Endodermal cell (in vitro differentiated cells): ENCODE measurements around the gene CRTAC1. TPM values are rescaled to one million over a fixed set of nuclear protein-coding genes. Genes with fewer than 3 reads are reported as not detected.

ENCODE experiments used
- DNase-seq: peaks from one replicate; pipeline ENCODE4 v3.0.0-alpha.2; 2017
- H3K27ac ChIP-seq: 2 replicates; pipeline ENCODE4 v1.5.1; 2013; ENCODE audit warnings: mild to moderate bottlenecking, low read depth, low read length, moderate library complexity
- H3K27me3 ChIP-seq: 2 replicates; pipeline ENCODE4 v1.6.1; 2013; ENCODE audit warnings: mild to moderate bottlenecking, low read length, moderate library complexity; ENCODE audit not compliant: insufficient read depth, control insufficient read depth, poor library complexity, severe bottlenecking
- H3K36me3 ChIP-seq: 2 replicates; pipeline ENCODE4 v1.7.0; 2013; ENCODE audit warnings: mild to moderate bottlenecking, low read length, moderate library complexity; ENCODE audit not compliant: control insufficient read depth, insufficient read depth
- H3K4me1 ChIP-seq: one replicate; pipeline ENCODE4 v1.7.0; 2013; ENCODE audit warnings: low read length; ENCODE audit not compliant: control insufficient read depth, insufficient read depth
- H3K4me3 ChIP-seq: 2 replicates; pipeline ENCODE4 v1.5.1; 2013; ENCODE audit warnings: mild to moderate bottlenecking, low read length, moderate library complexity
- H3K9ac ChIP-seq: 2 replicates; pipeline ENCODE4 v1.6.1; 2013; ENCODE audit warnings: mild to moderate bottlenecking, low read length, moderate library complexity; ENCODE audit not compliant: poor library complexity, severe bottlenecking; ENCODE audit errors: extremely low read depth
- H3K9me3 ChIP-seq: 2 replicates; pipeline ENCODE4 v1.6.1; 2013; ENCODE audit warnings: mild to moderate bottlenecking, low read length, moderate library complexity; ENCODE audit not compliant: control insufficient read depth
- H3K27ac Mint-ChIP-seq: 2 replicates; pipeline ENCODE4 v1.8.0; 2020; ENCODE audit warnings: mixed read lengths
- H3K27me3 Mint-ChIP-seq: 2 replicates; pipeline ENCODE4 v1.8.0; 2021; ENCODE audit warnings: mild to moderate bottlenecking, mixed read lengths; ENCODE audit not compliant: insufficient read depth
- H3K36me3 Mint-ChIP-seq: 2 replicates; pipeline ENCODE4 v1.8.0; 2020; ENCODE audit warnings: low read depth, mixed read lengths
- H3K4me1 Mint-ChIP-seq: 2 replicates; pipeline ENCODE4 v1.8.0; 2020; ENCODE audit warnings: mixed read lengths
- H3K4me3 Mint-ChIP-seq: 2 replicates; pipeline ENCODE4 v1.8.0; 2020; ENCODE audit warnings: mild to moderate bottlenecking, moderate library complexity, mixed read lengths
- H3K9me3 Mint-ChIP-seq: 2 replicates; pipeline ENCODE4 v1.8.0; 2020; ENCODE audit warnings: mild to moderate bottlenecking, mixed read lengths
- WGBS, 2 experiments: methylation state at CpG; one replicate each; pipeline versions ENCODE4 v1.1.5 to v1.1.7; 2013; ENCODE audit warnings: missing lambda C conversion rate in 2 of 2, mixed read lengths in 1 of 2; ENCODE audit not compliant: insufficient coverage in 1 of 2, insufficient read length in 1 of 2; 5-methylcytosine and 5-hydroxymethylcytosine counted together
- total RNA-seq, 2 donors: library from RNA; stranded (reverse); fragmentation: NEBNext Ultra II Directional in 1 of 2; extraction: Animal tissue kit (Norgen Biotek cat#: 25700) in 1 of 2; gene quantifications; 2 replicates in 1 of 2; 3 replicates in 1 of 2; pipeline ENCODE4 v1.2.1, GENCODE V29; 2021
- TF ChIP-seq, protein P1 (sequence below): fragments of 200-600 bp; sonication (generic); conservative IDR thresholded peaks from 2 replicates; pipeline ENCODE4 v1.5.0; 2021; ENCODE audit warnings: antibody characterized with exemption, mild to moderate bottlenecking

CRTAC1 gene
- total RNA-seq, 2 donors from 2014 or later = 0.13 to 0.24 TPM

GRCh38 chr10:98058295-98058694 lies 27.9 kb upstream of the CRTAC1 start:
- H3K27ac Mint-ChIP-seq = no peak overlapping the region
- WGBS, 2 experiments = 89 to 100% methylated on average over 1 of the region's 1 CpG
- H3K4me1 Mint-ChIP-seq = no peaks in the 10 kb centered on the region

GRCh38 chr10:98055841-98056516 lies 25.6 kb upstream of the CRTAC1 start:
- H3K27me3 ChIP-seq = peaks cover 54% of the 10 kb centered on the region
- TF ChIP-seq, protein P1, sequence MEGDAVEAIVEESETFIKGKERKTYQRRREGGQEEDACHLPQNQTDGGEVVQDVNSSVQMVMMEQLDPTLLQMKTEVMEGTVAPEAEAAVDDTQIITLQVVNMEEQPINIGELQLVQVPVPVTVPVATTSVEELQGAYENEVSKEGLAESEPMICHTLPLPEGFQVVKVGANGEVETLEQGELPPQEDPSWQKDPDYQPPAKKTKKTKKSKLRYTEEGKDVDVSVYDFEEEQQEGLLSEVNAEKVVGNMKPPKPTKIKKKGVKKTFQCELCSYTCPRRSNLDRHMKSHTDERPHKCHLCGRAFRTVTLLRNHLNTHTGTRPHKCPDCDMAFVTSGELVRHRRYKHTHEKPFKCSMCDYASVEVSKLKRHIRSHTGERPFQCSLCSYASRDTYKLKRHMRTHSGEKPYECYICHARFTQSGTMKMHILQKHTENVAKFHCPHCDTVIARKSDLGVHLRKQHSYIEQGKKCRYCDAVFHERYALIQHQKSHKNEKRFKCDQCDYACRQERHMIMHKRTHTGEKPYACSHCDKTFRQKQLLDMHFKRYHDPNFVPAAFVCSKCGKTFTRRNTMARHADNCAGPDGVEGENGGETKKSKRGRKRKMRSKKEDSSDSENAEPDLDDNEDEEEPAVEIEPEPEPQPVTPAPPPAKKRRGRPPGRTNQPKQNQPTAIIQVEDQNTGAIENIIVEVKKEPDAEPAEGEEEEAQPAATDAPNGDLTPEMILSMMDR = no peak
- H3K4me3 ChIP-seq = no peak overlapping the region
- H3K4me1 ChIP-seq = no peaks in the 10 kb centered on the region
- Mint-ChIP-seq H3K4me3 (no peak overlapping the region), H3K27ac (no peak overlapping the region), H3K4me1 (no peaks in the 10 kb centered on the region), H3K9me3 (no peaks in the 10 kb centered on the region), H3K36me3 (no peaks in the 10 kb centered on the region), H3K27me3 (peaks cover 9% of the 10 kb centered on the region)
- H3K36me3 ChIP-seq = no peaks in the 10 kb centered on the region
- DNase-seq = peak; percentile 92
- H3K27ac ChIP-seq = no peak overlapping the region
- H3K9ac ChIP-seq = no peak overlapping the region
- no peaks in the 10 kb centered on the region for H3K9me3 ChIP-seq
- WGBS, 2 experiments = 55 to 65% methylated on average over 4 of the region's 4 CpGs

More at GRCh38 chr10:98058295-98058694, 27.9 kb upstream of the CRTAC1 start:
- H3K27me3 ChIP-seq = peaks cover 42% of the 10 kb centered on the region
- no peak for DNase-seq
- H3K9ac ChIP-seq = no peak overlapping the region
- H3K36me3 ChIP-seq = no peaks in the 10 kb centered on the region
- peaks cover 13% of the 10 kb centered on the region for H3K27me3 Mint-ChIP-seq
- no peaks in the 10 kb centered on the region for H3K9me3 ChIP-seq
- H3K27ac ChIP-seq = no peak overlapping the region
- no peaks in the 10 kb centered on the region for H3K4me1 ChIP-seq
- no peak overlapping the region for H3K4me3 Mint-ChIP-seq
- TF ChIP-seq, protein P1 = no peak
- no peaks in the 10 kb centered on the region for H3K9me3 Mint-ChIP-seq
- H3K36me3 Mint-ChIP-seq = no peaks in the 10 kb centered on the region
- no peak overlapping the region for H3K4me3 ChIP-seq

DNA sequence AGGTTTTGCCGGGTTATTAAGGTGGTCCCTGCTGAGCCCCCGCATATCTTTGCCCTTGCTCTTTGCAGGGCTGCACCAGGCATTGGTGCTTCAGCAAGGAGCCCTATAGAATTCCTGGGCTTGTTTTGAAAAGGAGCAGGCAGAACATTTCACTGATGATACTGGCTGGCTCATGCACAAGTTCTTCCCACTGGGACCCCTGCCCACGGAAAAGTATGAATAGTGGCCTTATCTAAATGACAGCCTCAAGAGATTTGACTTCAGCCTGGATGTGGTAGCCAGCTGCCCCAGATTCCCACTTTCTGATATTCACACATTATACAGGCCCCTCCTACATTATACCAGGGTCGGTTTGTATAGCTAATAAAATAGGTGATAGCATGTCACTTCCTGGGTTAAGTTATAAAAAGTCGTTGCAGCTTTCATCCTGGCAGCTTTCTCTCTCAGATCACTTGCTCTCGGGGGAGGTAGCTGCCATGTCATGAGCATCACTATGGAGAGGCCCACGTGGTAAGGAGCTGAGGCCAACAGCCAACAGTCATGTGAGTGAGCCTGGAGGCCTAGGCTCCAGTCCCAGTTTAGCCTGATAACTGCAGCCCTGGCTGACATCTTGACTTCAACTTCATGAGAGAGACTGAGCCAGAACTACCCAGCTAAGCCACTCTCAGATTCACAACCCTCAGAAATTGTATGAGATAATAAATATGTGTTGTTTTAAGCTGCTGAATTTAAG lies 16.8 kb upstream of the CRTAC1 start:
- H3K27ac ChIP-seq = no peak overlapping the region
- no peaks in the 10 kb centered on the region for H3K36me3 Mint-ChIP-seq
- TF ChIP-seq, protein P1 = no peak
- H3K27me3 ChIP-seq = peaks cover 28% of the 10 kb centered on the region
- 76 to 80% methylated on average over 6 to 7 of the region's 7 CpGs for WGBS, 2 experiments
- H3K27ac Mint-ChIP-seq = no peak overlapping the region
- H3K9me3 Mint-ChIP-seq = no peaks in the 10 kb centered on the region
- DNase-seq = no peak
- no peaks in the 10 kb centered on the region for H3K36me3 ChIP-seq
- peaks cover 35% of the 10 kb centered on the region for H3K27me3 Mint-ChIP-seq
- H3K4me3 ChIP-seq = no peak overlapping the region
- no peaks in the 10 kb centered on the region for H3K9me3 ChIP-seq
- H3K4me1 Mint-ChIP-seq = peaks cover 4% of the 10 kb centered on the region
- H3K4me3 Mint-ChIP-seq = no peak overlapping the region
- H3K9ac ChIP-seq = no peak overlapping the region
- H3K4me1 ChIP-seq = no peaks in the 10 kb centered on the region
